Natural killer cell (primary cell): ENCODE results near the gene TTC39B. TPM values are rescaled to one million over a fixed set of nuclear protein-coding genes. Genes with fewer than 3 reads are reported as not detected.
A peak's percentile ranks its signal among the peaks of the same experiment; 100 is the strongest.

Experiments used
- ATAC-seq, 3 donors: fragments of 150-1000 bp in 2 of 3; fragments of 200-7000 bp in 1 of 3; cut with Tn5 transposase; 1 replicate in 1 of 3; 2 replicates in 2 of 3; pipeline ENCODE4 v1.10.0; 2021; ENCODE audit warnings: mild to moderate bottlenecking in 2 of 3, moderate library complexity in 2 of 3
- DNase-seq, 2 donors: peaks; one replicate each; pipeline versions ENCODE4 v3.0.0 to v3.0.0-alpha.2; 2013 to 2021; ENCODE audit warnings: mixed read lengths in 1 of 2
- H3K27ac ChIP-seq: one replicate; pipeline ENCODE4 v1.5.1; 2013; ENCODE audit warnings: mild to moderate bottlenecking, low read length
- H3K27me3 ChIP-seq: one replicate; pipeline ENCODE4 v1.6.1; 2013; ENCODE audit warnings: low read length; ENCODE audit not compliant: control insufficient read depth, insufficient read depth
- H3K36me3 ChIP-seq: one replicate; pipeline ENCODE4 v1.6.1; 2013; ENCODE audit warnings: low read length; ENCODE audit not compliant: control insufficient read depth, insufficient read depth
- H3K4me1 ChIP-seq: one replicate; pipeline ENCODE4 v1.6.1; 2013; ENCODE audit warnings: low read length; ENCODE audit not compliant: control insufficient read depth, insufficient read depth
- H3K4me3 ChIP-seq: one replicate; pipeline ENCODE4 v1.5.1; 2013; ENCODE audit warnings: low read length
- H3K9me3 ChIP-seq: one replicate; pipeline ENCODE4 v1.6.1; 2013; ENCODE audit warnings: low read length; ENCODE audit not compliant: control insufficient read depth, insufficient read depth
- H3K27ac Mint-ChIP-seq, 2 donors: one replicate each; pipeline ENCODE4 v1.8.0; 2022; ENCODE audit warnings: mild to moderate bottlenecking in 2 of 2, mixed read lengths in 2 of 2, moderate library complexity in 1 of 2
- H3K27me3 Mint-ChIP-seq, 2 donors: one replicate each; pipeline ENCODE4 v1.8.0; 2022; ENCODE audit warnings: low read depth in 2 of 2, mixed read lengths in 2 of 2
- H3K36me3 Mint-ChIP-seq: one replicate; pipeline ENCODE4 v1.8.0; 2022; ENCODE audit warnings: mixed read lengths
- H3K4me1 Mint-ChIP-seq, 2 donors: one replicate each; pipeline ENCODE4 v1.8.0; 2022; ENCODE audit warnings: mixed read lengths in 2 of 2
- H3K4me3 Mint-ChIP-seq: one replicate; pipeline ENCODE4 v1.8.0; 2022; ENCODE audit warnings: mild to moderate bottlenecking, moderate library complexity, mixed read lengths
- H3K9me3 Mint-ChIP-seq, 2 donors: one replicate each; pipeline ENCODE4 v1.8.0; 2022; ENCODE audit warnings: mixed read lengths in 2 of 2
- WGBS: methylation state at CpG from one replicate; pipeline ENCODE4 v1.1.7; 2013; ENCODE audit warnings: missing lambda C conversion rate; ENCODE audit not compliant: insufficient coverage; 5-methylcytosine and 5-hydroxymethylcytosine counted together
- intact Hi-C: fragments of 100-400 bp; cut with micrococcal nuclease; formaldehyde crosslinking; loops from one replicate; pipeline ENCODE4 v1.14.2; 2022
- total RNA-seq, 4 donors: library from RNA; stranded (reverse); fragments of 120-200 nt in 1 of 4; gene quantifications; one replicate each; pipeline versions ENCODE4 v1.2.3 to v1.2.4, GENCODE V29; 2013 to 2022
- TF ChIP-seq, protein P1 (sequence below): fragments of 200-600 bp; IDR thresholded peaks from one replicate; pipeline ENCODE4 v1.8.0; 2022; ENCODE audit warnings: antibody characterized with exemption

TTC39B gene
- total RNA-seq, 3 donors from 2014 or later (not counting 1 experiment from before 2014, with no cell fraction given): 51.2 to 65.1 (median 54.2) TPM

DNA sequence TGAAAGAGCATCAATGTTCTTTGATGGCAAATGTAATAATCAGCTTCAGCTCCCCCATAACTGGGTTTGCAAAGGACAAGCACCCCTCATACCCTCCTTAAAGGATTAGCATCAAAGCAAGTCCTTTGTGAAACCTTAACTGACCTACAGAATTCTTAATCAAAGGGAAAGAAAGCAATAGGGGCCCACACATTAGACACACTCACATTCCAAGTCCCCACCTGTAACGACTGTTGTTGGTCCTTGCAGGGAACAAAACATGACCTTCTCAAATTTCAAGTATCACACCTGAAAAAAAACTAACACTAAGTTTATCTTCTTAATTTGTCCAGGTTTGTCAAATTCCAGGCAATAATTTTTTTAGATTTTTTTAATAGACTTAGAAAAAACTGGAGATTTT lies 32.6 kb downstream of the TTC39B start:
- Mint-ChIP-seq H3K9me3 (no peaks in the 10 kb centered on the region), H3K36me3 (no peaks in the 10 kb centered on the region), H3K27me3 (no peaks in the 10 kb centered on the region), H3K4me1 (peaks cover 47 to 69% of the 10 kb centered on the region in 2 donors), H3K4me3 (no peak overlapping the region), H3K27ac (no peak overlapping the region)
- Histone ChIP-seq H3K27ac (no peak overlapping the region), H3K36me3 (no peaks in the 10 kb centered on the region), H3K27me3 (no peaks in the 10 kb centered on the region), H3K9me3 (no peaks in the 10 kb centered on the region), H3K4me1 (peaks cover 11% of the 10 kb centered on the region), H3K4me3 (no peak overlapping the region)
- DNase-seq (no peak), ATAC-seq (no peak)
- 83% methylated on average over 1 of the region's 1 CpG for WGBS
- intact Hi-C loops: loop anchor here (5.0 kb wide), 1 partner anchor 73 kb away; no protein-coding TSS in a partner anchor
- TF ChIP-seq, protein P1, sequence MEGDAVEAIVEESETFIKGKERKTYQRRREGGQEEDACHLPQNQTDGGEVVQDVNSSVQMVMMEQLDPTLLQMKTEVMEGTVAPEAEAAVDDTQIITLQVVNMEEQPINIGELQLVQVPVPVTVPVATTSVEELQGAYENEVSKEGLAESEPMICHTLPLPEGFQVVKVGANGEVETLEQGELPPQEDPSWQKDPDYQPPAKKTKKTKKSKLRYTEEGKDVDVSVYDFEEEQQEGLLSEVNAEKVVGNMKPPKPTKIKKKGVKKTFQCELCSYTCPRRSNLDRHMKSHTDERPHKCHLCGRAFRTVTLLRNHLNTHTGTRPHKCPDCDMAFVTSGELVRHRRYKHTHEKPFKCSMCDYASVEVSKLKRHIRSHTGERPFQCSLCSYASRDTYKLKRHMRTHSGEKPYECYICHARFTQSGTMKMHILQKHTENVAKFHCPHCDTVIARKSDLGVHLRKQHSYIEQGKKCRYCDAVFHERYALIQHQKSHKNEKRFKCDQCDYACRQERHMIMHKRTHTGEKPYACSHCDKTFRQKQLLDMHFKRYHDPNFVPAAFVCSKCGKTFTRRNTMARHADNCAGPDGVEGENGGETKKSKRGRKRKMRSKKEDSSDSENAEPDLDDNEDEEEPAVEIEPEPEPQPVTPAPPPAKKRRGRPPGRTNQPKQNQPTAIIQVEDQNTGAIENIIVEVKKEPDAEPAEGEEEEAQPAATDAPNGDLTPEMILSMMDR: no peak

DNA sequence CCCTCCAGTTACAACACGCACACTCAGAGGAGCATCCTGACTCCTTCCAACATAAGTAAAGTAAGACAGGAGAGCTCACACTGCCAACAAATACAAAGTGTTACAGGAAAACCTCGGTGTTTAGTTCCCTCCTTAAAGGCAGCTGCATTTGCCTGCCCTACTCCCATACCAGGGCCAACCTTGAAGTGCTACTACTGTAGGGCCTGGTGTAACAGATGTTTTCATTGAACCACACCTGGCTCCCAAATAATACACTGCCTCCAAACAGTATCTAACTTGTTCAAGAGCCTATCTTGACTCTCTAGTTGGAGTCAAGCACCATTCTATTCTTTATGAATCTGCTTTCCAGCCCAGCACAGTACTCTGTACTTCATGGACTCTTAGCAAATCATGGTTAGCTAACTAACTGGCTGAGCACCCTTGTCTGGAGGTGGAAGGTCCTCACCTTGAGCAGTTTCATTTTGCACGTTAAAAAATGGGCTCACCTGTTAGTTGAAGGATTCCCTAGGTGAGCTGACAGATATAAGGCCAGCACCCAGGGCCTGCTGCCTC lies 34.6 kb downstream of the TTC39B start:
- H3K9me3 ChIP-seq: no peaks in the 10 kb centered on the region
- Mint-ChIP-seq H3K27me3 (no peaks in the 10 kb centered on the region), H3K4me3 (no peak overlapping the region), H3K36me3 (no peaks in the 10 kb centered on the region), H3K4me1 (peaks cover 50 to 65% of the 10 kb centered on the region in 2 donors), H3K9me3 (no peaks in the 10 kb centered on the region), H3K27ac (peak overlapping the region; percentile 37 to 49)
- no peaks in the 10 kb centered on the region for H3K27me3 ChIP-seq
- WGBS: 94% methylated on average over 3 of the region's 3 CpGs
- H3K4me1 ChIP-seq: peaks cover 11% of the 10 kb centered on the region
- no peak for DNase-seq
- H3K27ac ChIP-seq: no peak overlapping the region
- H3K4me3 ChIP-seq: no peak overlapping the region
- TF ChIP-seq, protein P1: no peak
- H3K36me3 ChIP-seq: no peaks in the 10 kb centered on the region
- no peak for ATAC-seq
- intact Hi-C loops: loop anchor here (5.0 kb wide), 1 partner anchor 75 kb away; no protein-coding TSS in a partner anchor

GRCh38 chr9:15271403-15271802 lies 35.6 kb downstream of the TTC39B start:
- H3K27ac ChIP-seq: no peak overlapping the region
- TF ChIP-seq, protein P1: peak; percentile 18
- no peaks in the 10 kb centered on the region for H3K36me3 Mint-ChIP-seq
- peaks cover 49 to 60% of the 10 kb centered on the region in 2 donors for H3K4me1 Mint-ChIP-seq
- H3K4me3 Mint-ChIP-seq: no peak overlapping the region
- H3K4me1 ChIP-seq: peaks cover 11% of the 10 kb centered on the region
- H3K9me3 ChIP-seq: no peaks in the 10 kb centered on the region
- intact Hi-C loops: loop anchor here (1.0 to 5.0 kb wide), 2 partner anchors 76 to 146 kb away; no protein-coding TSS in a partner anchor
- no peaks in the 10 kb centered on the region for H3K27me3 ChIP-seq
- no peaks in the 10 kb centered on the region for H3K36me3 ChIP-seq
- H3K27ac Mint-ChIP-seq: peak overlapping the region in 1 of 2 donors; percentile 27
- ATAC-seq (peak; percentile 85 to 100 (median 97)), DNase-seq (peak; percentile 35 to 51)
- H3K9me3 Mint-ChIP-seq: no peaks in the 10 kb centered on the region
- H3K27me3 Mint-ChIP-seq: no peaks in the 10 kb centered on the region
- H3K4me3 ChIP-seq: no peak overlapping the region
- 43% methylated on average over 7 of the region's 7 CpGs for WGBS

DNA sequence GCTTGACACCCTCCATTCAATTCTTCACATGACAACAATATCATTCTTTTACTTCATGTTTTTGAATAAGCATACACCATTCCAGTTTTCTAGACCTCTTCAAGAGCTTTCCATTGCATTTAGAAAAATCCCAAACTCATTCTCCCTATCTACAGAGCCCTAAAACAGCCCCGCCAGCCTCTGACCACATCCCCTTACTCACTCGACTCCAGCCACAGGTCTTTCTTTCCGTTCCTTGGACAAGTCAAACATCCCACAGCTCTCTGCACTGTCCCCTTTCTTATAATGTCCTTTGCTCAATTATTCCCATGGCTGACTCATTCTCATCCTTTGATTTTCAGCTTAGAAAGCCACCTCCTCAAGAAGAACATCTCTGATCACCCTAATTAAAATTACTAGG lies 38.2 kb downstream of the TTC39B start:
- H3K36me3 ChIP-seq: no peaks in the 10 kb centered on the region
- H3K27ac ChIP-seq: no peak overlapping the region
- no peaks in the 10 kb centered on the region for H3K9me3 ChIP-seq
- WGBS: 57% methylated on average over 3 of the region's 3 CpGs
- H3K4me1 ChIP-seq: peaks cover 11% of the 10 kb centered on the region
- Mint-ChIP-seq H3K4me1 (peaks cover 46% of the 10 kb centered on the region in 2 donors), H3K9me3 (no peaks in the 10 kb centered on the region), H3K27ac (peak overlapping the region in 1 of 2 donors; percentile 66), H3K4me3 (no peak overlapping the region), H3K36me3 (no peaks in the 10 kb centered on the region), H3K27me3 (no peaks in the 10 kb centered on the region)
- H3K4me3 ChIP-seq: no peak overlapping the region
- ATAC-seq (no peak), DNase-seq (no peak)
- TF ChIP-seq, protein P1: no peak
- H3K27me3 ChIP-seq: no peaks in the 10 kb centered on the region
- intact Hi-C loops: no loop called here
